K562 (cell line): ENCODE measurements around the gene SLC19A2. TPM values are rescaled to one million over a fixed set of nuclear protein-coding genes. Genes with fewer than 3 reads are reported as not detected.

ENCODE experiments used
- ATF7 ChIP-seq: fragments of 450-650 bp; IDR thresholded peaks from 2 replicates; pipeline ENCODE4 v1.7.1; 2014; ENCODE audit warnings: mild to moderate bottlenecking, moderate library complexity
- ETV1 ChIP-seq: fragments of 450-650 bp; conservative IDR thresholded peaks from 2 replicates; pipeline ENCODE4 v1.6.1; 2016; ENCODE audit warnings: missing genetic modification characterization, control low read depth, low read depth, missing compliant biosample characterization
- TEAD1 ChIP-seq, 2 experiments: fragments of 450-650 bp in 1 of 2; sonication (generic) in 1 of 2; formaldehyde crosslinking; IDR thresholded peaks; 2 replicates each; pipeline versions ENCODE4 v1.4.0 to v1.8.0; 2020 to 2022; ENCODE audit warnings: mild to moderate bottlenecking in 2 of 2, missing genetic modification reagents in 1 of 2
- TOE1 ChIP-seq, 2 experiments: fragments of 450-650 bp in 1 of 2; sonication (generic) in 1 of 2; formaldehyde crosslinking in 1 of 2; IDR thresholded peaks; 2 replicates each; pipeline versions ENCODE4 v1.7.1 to v1.8.0; 2016 to 2022; ENCODE audit warnings: borderline replicate concordance in 2 of 2, mild to moderate bottlenecking in 2 of 2, antibody characterized with exemption in 1 of 2, inconsistent platforms in 1 of 2, low read depth in 1 of 2, missing genetic modification reagents in 1 of 2, moderate library complexity in 1 of 2
- ZBED1 ChIP-seq: IDR thresholded peaks from 2 replicates; pipeline ENCODE4 v1.6.1; 2014
- ZNF274 ChIP-seq: IDR thresholded peaks from 2 replicates; pipeline ENCODE4 v1.6.1; 2011; ENCODE audit warnings: low read depth, mild to moderate bottlenecking, low read length, moderate library complexity, borderline replicate concordance
- ZNF77 ChIP-seq: fragments of 250-450 bp; sonication (Bioruptor Pico); IDR thresholded peaks from 2 replicates; pipeline ENCODE4 v1.5.0; 2020
- polyA plus RNA-seq, 8 experiments: library from polyadenylated mRNA; depleted of rRNA in 4 of 8; stranded (reverse) in 5 of 8; unstranded in 3 of 8; fragments of >200 nt; fragmentation: Nextera tagmentation in 2 of 8; fragmentation: Illumina TruSeq in 1 of 8; extraction: Ambion mirVana in 2 of 8; extraction: Trizol in 1 of 8; gene quantifications; 2 replicates each; pipeline versions ENCODE4 v1.2.1 to v1.2.3, GENCODE V29; 2011 to 2014; ENCODE audit warnings: inconsistent platforms in 1 of 8, missing spikeins in 1 of 8
- total RNA-seq, 7 experiments: library from RNA; depleted of rRNA in 6 of 7; stranded (reverse); fragments of >200 nt in 6 of 7; fragmentation: Illumina TruSeq in 2 of 7; extraction: Trizol in 2 of 7; gene quantifications; 2 replicates each; pipeline versions ENCODE4 v1.2.1 to v1.2.3, GENCODE V29; 2011 to 2021; ENCODE audit warnings: low replicate concordance in 1 of 7
- TF ChIP-seq, protein P1 (sequence below): fragments of 450-650 bp; IDR thresholded peaks from 2 replicates; pipeline ENCODE4 v1.6.1; 2016; ENCODE audit warnings: mild to moderate bottlenecking, moderate library complexity
- TF ChIP-seq, protein P2 (sequence below): sonication (generic); formaldehyde crosslinking; IDR thresholded peaks from 2 replicates; pipeline ENCODE4 v1.8.1; 2023; ENCODE audit warnings: mild to moderate bottlenecking, missing genetic modification reagents
- TF ChIP-seq, protein P3 (sequence below): fragments of 450-650 bp; formaldehyde crosslinking; IDR thresholded peaks from 2 replicates; pipeline ENCODE4 v1.4.0; 2020; ENCODE audit warnings: mild to moderate bottlenecking, moderate library complexity

The SLC19A2 gene
- total and polyA plus RNA-seq, 9 of the 15 experiments (the other 6 are each of a cell fraction or from before 2014, with no cell fraction given) = 7.4 to 42.8 (median 19.2) TPM

DNA sequence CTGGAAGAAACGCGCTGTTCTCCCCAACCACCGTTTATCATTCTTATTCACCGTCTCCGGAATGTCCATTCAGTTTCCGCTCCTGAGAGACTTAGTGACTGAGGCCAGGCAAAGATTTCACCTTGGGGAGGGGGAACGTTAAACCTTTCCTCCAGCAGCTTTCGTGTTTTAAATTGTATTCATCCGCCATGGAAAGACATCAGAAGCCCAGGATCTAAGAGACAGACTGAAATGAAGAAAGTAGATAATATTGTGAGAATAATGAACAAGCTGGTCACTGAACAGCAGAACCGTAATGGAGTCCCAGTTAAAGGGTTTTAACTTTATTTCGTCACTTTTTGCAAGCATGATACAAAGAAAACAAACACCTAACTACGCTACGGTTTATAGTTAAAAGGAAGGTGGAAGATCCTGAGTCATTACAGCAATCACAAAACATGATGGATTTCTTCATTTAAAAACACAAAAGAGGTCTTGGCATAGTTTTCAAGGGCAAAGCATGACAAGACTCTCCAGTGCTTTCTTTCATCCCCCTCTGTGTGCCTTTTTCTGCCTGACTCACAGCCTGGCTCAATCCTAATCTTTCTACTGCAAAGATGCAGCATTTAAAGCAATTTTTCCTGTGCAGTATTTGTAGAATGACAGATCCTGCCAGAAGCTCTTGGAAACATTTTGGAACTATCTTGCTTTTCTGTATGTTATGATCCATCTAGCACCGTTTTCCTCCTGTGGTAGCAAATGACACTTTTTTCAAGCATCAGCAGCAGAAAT lies 722 bp upstream of the SLC19A2 start (continued):
- TF ChIP-seq, protein P1, sequence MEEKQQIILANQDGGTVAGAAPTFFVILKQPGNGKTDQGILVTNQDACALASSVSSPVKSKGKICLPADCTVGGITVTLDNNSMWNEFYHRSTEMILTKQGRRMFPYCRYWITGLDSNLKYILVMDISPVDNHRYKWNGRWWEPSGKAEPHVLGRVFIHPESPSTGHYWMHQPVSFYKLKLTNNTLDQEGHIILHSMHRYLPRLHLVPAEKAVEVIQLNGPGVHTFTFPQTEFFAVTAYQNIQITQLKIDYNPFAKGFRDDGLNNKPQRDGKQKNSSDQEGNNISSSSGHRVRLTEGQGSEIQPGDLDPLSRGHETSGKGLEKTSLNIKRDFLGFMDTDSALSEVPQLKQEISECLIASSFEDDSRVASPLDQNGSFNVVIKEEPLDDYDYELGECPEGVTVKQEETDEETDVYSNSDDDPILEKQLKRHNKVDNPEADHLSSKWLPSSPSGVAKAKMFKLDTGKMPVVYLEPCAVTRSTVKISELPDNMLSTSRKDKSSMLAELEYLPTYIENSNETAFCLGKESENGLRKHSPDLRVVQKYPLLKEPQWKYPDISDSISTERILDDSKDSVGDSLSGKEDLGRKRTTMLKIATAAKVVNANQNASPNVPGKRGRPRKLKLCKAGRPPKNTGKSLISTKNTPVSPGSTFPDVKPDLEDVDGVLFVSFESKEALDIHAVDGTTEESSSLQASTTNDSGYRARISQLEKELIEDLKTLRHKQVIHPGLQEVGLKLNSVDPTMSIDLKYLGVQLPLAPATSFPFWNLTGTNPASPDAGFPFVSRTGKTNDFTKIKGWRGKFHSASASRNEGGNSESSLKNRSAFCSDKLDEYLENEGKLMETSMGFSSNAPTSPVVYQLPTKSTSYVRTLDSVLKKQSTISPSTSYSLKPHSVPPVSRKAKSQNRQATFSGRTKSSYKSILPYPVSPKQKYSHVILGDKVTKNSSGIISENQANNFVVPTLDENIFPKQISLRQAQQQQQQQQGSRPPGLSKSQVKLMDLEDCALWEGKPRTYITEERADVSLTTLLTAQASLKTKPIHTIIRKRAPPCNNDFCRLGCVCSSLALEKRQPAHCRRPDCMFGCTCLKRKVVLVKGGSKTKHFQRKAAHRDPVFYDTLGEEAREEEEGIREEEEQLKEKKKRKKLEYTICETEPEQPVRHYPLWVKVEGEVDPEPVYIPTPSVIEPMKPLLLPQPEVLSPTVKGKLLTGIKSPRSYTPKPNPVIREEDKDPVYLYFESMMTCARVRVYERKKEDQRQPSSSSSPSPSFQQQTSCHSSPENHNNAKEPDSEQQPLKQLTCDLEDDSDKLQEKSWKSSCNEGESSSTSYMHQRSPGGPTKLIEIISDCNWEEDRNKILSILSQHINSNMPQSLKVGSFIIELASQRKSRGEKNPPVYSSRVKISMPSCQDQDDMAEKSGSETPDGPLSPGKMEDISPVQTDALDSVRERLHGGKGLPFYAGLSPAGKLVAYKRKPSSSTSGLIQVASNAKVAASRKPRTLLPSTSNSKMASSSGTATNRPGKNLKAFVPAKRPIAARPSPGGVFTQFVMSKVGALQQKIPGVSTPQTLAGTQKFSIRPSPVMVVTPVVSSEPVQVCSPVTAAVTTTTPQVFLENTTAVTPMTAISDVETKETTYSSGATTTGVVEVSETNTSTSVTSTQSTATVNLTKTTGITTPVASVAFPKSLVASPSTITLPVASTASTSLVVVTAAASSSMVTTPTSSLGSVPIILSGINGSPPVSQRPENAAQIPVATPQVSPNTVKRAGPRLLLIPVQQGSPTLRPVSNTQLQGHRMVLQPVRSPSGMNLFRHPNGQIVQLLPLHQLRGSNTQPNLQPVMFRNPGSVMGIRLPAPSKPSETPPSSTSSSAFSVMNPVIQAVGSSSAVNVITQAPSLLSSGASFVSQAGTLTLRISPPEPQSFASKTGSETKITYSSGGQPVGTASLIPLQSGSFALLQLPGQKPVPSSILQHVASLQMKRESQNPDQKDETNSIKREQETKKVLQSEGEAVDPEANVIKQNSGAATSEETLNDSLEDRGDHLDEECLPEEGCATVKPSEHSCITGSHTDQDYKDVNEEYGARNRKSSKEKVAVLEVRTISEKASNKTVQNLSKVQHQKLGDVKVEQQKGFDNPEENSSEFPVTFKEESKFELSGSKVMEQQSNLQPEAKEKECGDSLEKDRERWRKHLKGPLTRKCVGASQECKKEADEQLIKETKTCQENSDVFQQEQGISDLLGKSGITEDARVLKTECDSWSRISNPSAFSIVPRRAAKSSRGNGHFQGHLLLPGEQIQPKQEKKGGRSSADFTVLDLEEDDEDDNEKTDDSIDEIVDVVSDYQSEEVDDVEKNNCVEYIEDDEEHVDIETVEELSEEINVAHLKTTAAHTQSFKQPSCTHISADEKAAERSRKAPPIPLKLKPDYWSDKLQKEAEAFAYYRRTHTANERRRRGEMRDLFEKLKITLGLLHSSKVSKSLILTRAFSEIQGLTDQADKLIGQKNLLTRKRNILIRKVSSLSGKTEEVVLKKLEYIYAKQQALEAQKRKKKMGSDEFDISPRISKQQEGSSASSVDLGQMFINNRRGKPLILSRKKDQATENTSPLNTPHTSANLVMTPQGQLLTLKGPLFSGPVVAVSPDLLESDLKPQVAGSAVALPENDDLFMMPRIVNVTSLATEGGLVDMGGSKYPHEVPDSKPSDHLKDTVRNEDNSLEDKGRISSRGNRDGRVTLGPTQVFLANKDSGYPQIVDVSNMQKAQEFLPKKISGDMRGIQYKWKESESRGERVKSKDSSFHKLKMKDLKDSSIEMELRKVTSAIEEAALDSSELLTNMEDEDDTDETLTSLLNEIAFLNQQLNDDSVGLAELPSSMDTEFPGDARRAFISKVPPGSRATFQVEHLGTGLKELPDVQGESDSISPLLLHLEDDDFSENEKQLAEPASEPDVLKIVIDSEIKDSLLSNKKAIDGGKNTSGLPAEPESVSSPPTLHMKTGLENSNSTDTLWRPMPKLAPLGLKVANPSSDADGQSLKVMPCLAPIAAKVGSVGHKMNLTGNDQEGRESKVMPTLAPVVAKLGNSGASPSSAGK = no peak; the same call in 1 of the 2 replicates
- TF ChIP-seq, protein P2, sequence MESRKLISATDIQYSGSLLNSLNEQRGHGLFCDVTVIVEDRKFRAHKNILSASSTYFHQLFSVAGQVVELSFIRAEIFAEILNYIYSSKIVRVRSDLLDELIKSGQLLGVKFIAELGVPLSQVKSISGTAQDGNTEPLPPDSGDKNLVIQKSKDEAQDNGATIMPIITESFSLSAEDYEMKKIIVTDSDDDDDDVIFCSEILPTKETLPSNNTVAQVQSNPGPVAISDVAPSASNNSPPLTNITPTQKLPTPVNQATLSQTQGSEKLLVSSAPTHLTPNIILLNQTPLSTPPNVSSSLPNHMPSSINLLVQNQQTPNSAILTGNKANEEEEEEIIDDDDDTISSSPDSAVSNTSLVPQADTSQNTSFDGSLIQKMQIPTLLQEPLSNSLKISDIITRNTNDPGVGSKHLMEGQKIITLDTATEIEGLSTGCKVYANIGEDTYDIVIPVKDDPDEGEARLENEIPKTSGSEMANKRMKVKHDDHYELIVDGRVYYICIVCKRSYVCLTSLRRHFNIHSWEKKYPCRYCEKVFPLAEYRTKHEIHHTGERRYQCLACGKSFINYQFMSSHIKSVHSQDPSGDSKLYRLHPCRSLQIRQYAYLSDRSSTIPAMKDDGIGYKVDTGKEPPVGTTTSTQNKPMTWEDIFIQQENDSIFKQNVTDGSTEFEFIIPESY (CRISPR knock-in tag) = 0 out of 2 replicates have a peak, but pooled peaks have one; percentile 24
- TF ChIP-seq TEAD1 (CRISPR knock-in tag; IDR thresholded peaks at IDR 0.05) (no peak), TOE1 (IDR thresholded peaks at IDR 0.05; ENCODE audit: borderline replicate concordance) (no peak), TOE1 (CRISPR knock-in tag; IDR thresholded peaks at IDR 0.05; ENCODE audit: borderline replicate concordance, low read depth) (0 out of 2 replicates have a peak, but pooled peaks have one; percentile 20), ATF7 (no peak), ZBED1 (0 out of 2 replicates have a peak, but pooled peaks have one; percentile 2), ETV1 (tag) (peak; percentile 77), ZNF77 (CRISPR knock-in tag) (no peak), ZNF274 (no peak)
- TF ChIP-seq, protein P3, sequence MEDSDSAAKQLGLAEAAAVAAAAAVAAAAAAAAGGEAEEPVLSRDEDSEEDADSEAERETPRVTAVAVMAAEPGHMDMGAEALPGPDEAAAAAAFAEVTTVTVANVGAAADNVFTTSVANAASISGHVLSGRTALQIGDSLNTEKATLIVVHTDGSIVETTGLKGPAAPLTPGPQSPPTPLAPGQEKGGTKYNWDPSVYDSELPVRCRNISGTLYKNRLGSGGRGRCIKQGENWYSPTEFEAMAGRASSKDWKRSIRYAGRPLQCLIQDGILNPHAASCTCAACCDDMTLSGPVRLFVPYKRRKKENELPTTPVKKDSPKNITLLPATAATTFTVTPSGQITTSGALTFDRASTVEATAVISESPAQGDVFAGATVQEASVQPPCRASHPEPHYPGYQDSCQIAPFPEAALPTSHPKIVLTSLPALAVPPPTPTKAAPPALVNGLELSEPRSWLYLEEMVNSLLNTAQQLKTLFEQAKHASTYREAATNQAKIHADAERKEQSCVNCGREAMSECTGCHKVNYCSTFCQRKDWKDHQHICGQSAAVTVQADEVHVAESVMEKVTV (CRISPR knock-in tag) = no peak
